Colonic mucosa (tissue), 4 donors: Measurements from ENCODE around the gene KCNIP1. TPM values are rescaled to one million over a fixed set of nuclear protein-coding genes. Genes with fewer than 3 reads are reported as not detected.
"Not testable (repeated sequence)": the region's sequence is repeated elsewhere in the genome, so short reads cannot be mapped to it uniquely, and the experiment has no call there.

Experiments used
- DNase-seq: peaks from one replicate; pipeline ENCODE4 v3.0.0-alpha.2; 2020
- H3K27ac ChIP-seq: fragments of 200-600 bp; one replicate; pipeline ENCODE4 v1.8.0; 2021
- H3K27me3 ChIP-seq: fragments of 200-600 bp; one replicate; pipeline ENCODE4 v1.8.0; 2021
- H3K36me3 ChIP-seq: fragments of 200-600 bp; one replicate; pipeline ENCODE4 v1.8.0; 2021
- H3K4me1 ChIP-seq: fragments of 200-600 bp; one replicate; pipeline ENCODE4 v1.8.0; 2021; ENCODE audit warnings: mild to moderate bottlenecking
- H3K4me3 ChIP-seq: fragments of 200-600 bp; one replicate; pipeline ENCODE4 v1.8.0; 2021
- H3K9ac ChIP-seq, 2 donors: one replicate each; pipeline ENCODE4 v1.7.0; 2013; ENCODE audit warnings: control low read depth in 2 of 2, low read depth in 2 of 2, low read length in 2 of 2
- H3K9me3 ChIP-seq: fragments of 200-600 bp; one replicate; pipeline ENCODE4 v1.8.0; 2021
- CTCF ChIP-seq: fragments of 200-600 bp; IDR thresholded peaks from one replicate; pipeline ENCODE4 v1.8.0; 2022; ENCODE audit warnings: antibody characterized with exemption, mild to moderate bottlenecking
- intact Hi-C: fragments of 100-400 bp; cut with DNase I; formaldehyde crosslinking; loops from one replicate; pipeline ENCODE4 v1.14.1; 2022
- total RNA-seq, 2 donors: library from RNA; stranded (reverse); fragmentation: NEBNext Ultra II Directional in 1 of 2; extraction: Animal tissue kit (Norgen Biotek cat#: 25700) in 1 of 2; gene quantifications; one replicate each; pipeline ENCODE4 v1.2.1, GENCODE V29; 2021
- donor health status: healthy.
- donor health status: DM: no; HTN: no; CAD: no.
- donor health status: DM: no; HTN: no; CAD: no.

KCNIP1 gene
- total RNA-seq, 2 donors from 2014 or later = 0.24 to 0.25 TPM

- no peak for TF ChIP-seq CTCF
- Histone ChIP-seq H3K9me3 (no peaks in the 10 kb centered on the region), H3K4me3 (no peak overlapping the region), H3K27ac (no peak overlapping the region), H3K36me3 (no peaks in the 10 kb centered on the region), H3K9ac (no peak overlapping the region), H3K4me1 (no peaks in the 10 kb centered on the region), H3K27me3 (no peaks in the 10 kb centered on the region)
- intact Hi-C loops = no loop called here
- DNase-seq = no peak
Measured at GRCh38 chr5:170546282-170546681, 42.5 kb downstream of the KCNIP1 start.

GRCh38 chr5:170550382-170550781 is 46.6 kb downstream of the KCNIP1 start:
- DNase-seq, H3K27ac ChIP-seq, H3K4me3 ChIP-seq, intact Hi-C loops, H3K9me3 ChIP-seq, H3K27me3 ChIP-seq, H3K4me1 ChIP-seq, H3K9ac ChIP-seq, H3K36me3 ChIP-seq: not testable (repeated sequence)

- no peaks in the 10 kb centered on the region for H3K27me3 ChIP-seq
- no peaks in the 10 kb centered on the region for H3K9me3 ChIP-seq
- H3K4me3 ChIP-seq = no peak overlapping the region
- H3K4me1 ChIP-seq = no peaks in the 10 kb centered on the region
- no peaks in the 10 kb centered on the region for H3K36me3 ChIP-seq
- no peak for DNase-seq
- no peak overlapping the region for H3K27ac ChIP-seq
- intact Hi-C loops = no loop called here
- no peak overlapping the region for H3K9ac ChIP-seq
- no peak for TF ChIP-seq CTCF
Measured at GRCh38 chr5:170551076-170551475, 47.3 kb downstream of the KCNIP1 start.

- Histone ChIP-seq H3K9ac (no peak overlapping the region), H3K9me3 (no peaks in the 10 kb centered on the region), H3K4me1 (no peaks in the 10 kb centered on the region), H3K27me3 (no peaks in the 10 kb centered on the region), H3K4me3 (no peak overlapping the region), H3K36me3 (no peaks in the 10 kb centered on the region), H3K27ac (no peak overlapping the region)
- DNase-seq = no peak
- intact Hi-C loops = no loop called here
- no peak for TF ChIP-seq CTCF
Measured at GRCh38 chr5:170551622-170552021, 47.8 kb downstream of the KCNIP1 start.

GRCh38 chr5:170552621-170553115 is 48.8 kb downstream of the KCNIP1 start:
- Histone ChIP-seq H3K4me1 (no peaks in the 10 kb centered on the region), H3K27me3 (no peaks in the 10 kb centered on the region), H3K36me3 (no peaks in the 10 kb centered on the region), H3K27ac (no peak overlapping the region), H3K4me3 (no peak overlapping the region), H3K9me3 (no peaks in the 10 kb centered on the region), H3K9ac (no peak overlapping the region)
- intact Hi-C loops = no loop called here
- no peak for TF ChIP-seq CTCF
- DNase-seq = peak; percentile 47

- no peak for TF ChIP-seq CTCF
- intact Hi-C loops = no loop called here
Measured at GRCh38 chr5:170553218-170553617, 49.4 kb downstream of the KCNIP1 start.

More at GRCh38 chr5:170553218-170553617, 49.4 kb downstream of the KCNIP1 start:
- no peak overlapping the region for H3K9ac ChIP-seq
- DNase-seq = no peak
- H3K36me3 ChIP-seq = no peaks in the 10 kb centered on the region
- no peaks in the 10 kb centered on the region for H3K27me3 ChIP-seq
- no peak overlapping the region for H3K27ac ChIP-seq
- H3K4me3 ChIP-seq = no peak overlapping the region
- no peaks in the 10 kb centered on the region for H3K9me3 ChIP-seq
- H3K4me1 ChIP-seq = no peaks in the 10 kb centered on the region
